Keratinocyte (primary cell): ENCODE measurements around the gene RNF150. TPM values are rescaled to one million over a fixed set of nuclear protein-coding genes. Genes with fewer than 3 reads are reported as not detected.

Source experiments
- DNase-seq: peaks from one replicate; pipeline ENCODE4 v3.0.0-alpha.2; 2011; ENCODE audit warnings: low read depth, missing footprints, low spot score
- FAIRE-seq: peaks from 2 replicates; lab custom pipeline; 2011; peaks lifted over from hg19 to GRCh38; lab: Jason Lieb, UNC
- H2AFZ ChIP-seq: 2 replicates; pipeline ENCODE4 v1.6.0; 2012; ENCODE audit warnings: low read length, control low read depth, inconsistent platforms; ENCODE audit not compliant: control insufficient read depth
- H3K27ac ChIP-seq: 2 replicates; pipeline ENCODE4 v1.5.1; 2011; ENCODE audit warnings: low read length; ENCODE audit not compliant: control insufficient read depth, insufficient read depth
- H3K27me3 ChIP-seq: 3 replicates; pipeline ENCODE4 v1.6.0; 2011; ENCODE audit warnings: low read length; ENCODE audit not compliant: control insufficient read depth, insufficient read depth; ENCODE audit errors: extremely low read depth
- H3K36me3 ChIP-seq, 2 experiments: 2 replicates in 1 of 2; 3 replicates in 1 of 2; pipeline ENCODE4 v1.5.1; 2011; ENCODE audit warnings: low read length in 2 of 2, mild to moderate bottlenecking in 1 of 2; ENCODE audit not compliant: control insufficient read depth in 2 of 2, insufficient read depth in 2 of 2; ENCODE audit errors: extremely low read depth in 1 of 2
- H3K4me1 ChIP-seq: 3 replicates; pipeline ENCODE4 v1.5.1; 2011; ENCODE audit warnings: low read length; ENCODE audit not compliant: control insufficient read depth, insufficient read depth; ENCODE audit errors: extremely low read depth
- H3K4me2 ChIP-seq: 3 replicates; pipeline ENCODE4 v1.6.0; 2011; ENCODE audit warnings: low read depth, low read length; ENCODE audit not compliant: control insufficient read depth, insufficient read depth; ENCODE audit errors: extremely low read depth
- H3K4me3 ChIP-seq, 3 experiments: fragments of 200-600 bp in 1 of 3; sonication (generic) in 1 of 3; 2 replicates in 2 of 3; 3 replicates in 1 of 3; pipeline ENCODE4 v1.5.1; 2011 to 2016; ENCODE audit warnings: low read length in 3 of 3, mild to moderate bottlenecking in 3 of 3, control low read depth in 2 of 3, inconsistent platforms in 1 of 3, low read depth in 1 of 3, mixed read lengths in 1 of 3, mixed run types in 1 of 3, moderate library complexity in 1 of 3; ENCODE audit not compliant: control insufficient read depth in 2 of 3, insufficient read depth in 2 of 3; ENCODE audit errors: extremely low read depth in 1 of 3
- H3K79me2 ChIP-seq: 2 replicates; pipeline ENCODE4 v1.6.0; 2012; ENCODE audit warnings: low read length; ENCODE audit not compliant: control insufficient read depth, insufficient read depth
- H3K9ac ChIP-seq: 3 replicates; pipeline ENCODE4 v1.6.0; 2011; ENCODE audit warnings: low read length; ENCODE audit not compliant: control insufficient read depth, insufficient read depth; ENCODE audit errors: extremely low read depth
- H3K9me1 ChIP-seq: 3 replicates; pipeline ENCODE4 v1.6.0; 2011; ENCODE audit warnings: low read length; ENCODE audit not compliant: control insufficient read depth, insufficient read depth; ENCODE audit errors: extremely low read depth
- H3K9me3 ChIP-seq: 2 replicates; pipeline ENCODE4 v1.5.1; 2012; ENCODE audit warnings: low read depth, low read length; ENCODE audit not compliant: control insufficient read depth
- H4K20me1 ChIP-seq: 3 replicates; pipeline ENCODE4 v1.6.0; 2011; ENCODE audit warnings: low read length; ENCODE audit not compliant: control insufficient read depth, insufficient read depth; ENCODE audit errors: extremely low read depth
- CTCF ChIP-seq, 3 experiments: IDR thresholded peaks in 1 of 3; conservative IDR thresholded peaks in 1 of 3; optimal IDR thresholded peaks in 1 of 3; 2 replicates in 2 of 3; 3 replicates in 1 of 3; pipeline versions ENCODE3 to v1.5.1; 2011; ENCODE audit warnings: low read length in 3 of 3, mild to moderate bottlenecking in 3 of 3, moderate library complexity in 2 of 3, control low read depth in 1 of 3, inconsistent platforms in 1 of 3; ENCODE audit not compliant: insufficient read depth in 2 of 3; ENCODE audit errors: extremely low read depth in 1 of 3
- EZH2 ChIP-seq: IDR thresholded peaks from one replicate; pipeline ENCODE4 v1.6.1; 2012; ENCODE audit warnings: inconsistent platforms, mild to moderate bottlenecking, low read length, moderate library complexity
- dilution Hi-C: fragments of 300-500 bp; cut with MboI; formaldehyde crosslinking; loops from one replicate; pipeline ENCODE4 v1.7.0; 2020; ENCODE audit warnings: low sequenced_read_pairs; ENCODE audit not compliant: extremely low pct_ligation_motif_present
- polyA plus RNA-seq, 5 experiments: library from polyadenylated mRNA; depleted of rRNA in 3 of 5; stranded (reverse) in 3 of 5; stranded (forward) in 1 of 5; unstranded in 1 of 5; fragments of >200 nt; gene quantifications; 1 replicate in 1 of 5; 2 replicates in 3 of 5; 3 replicates in 1 of 5; pipeline versions ENCODE4 v1.2.1 to v1.2.3, GENCODE V29; 2011 to 2012; ENCODE audit warnings: missing spikeins in 2 of 5, low read depth in 1 of 5, low replicate concordance in 1 of 5

RNF150 gene
- polyA plus RNA-seq, 1 donor (not counting 4 experiments of a cell fraction or from before 2014, with no cell fraction given): 0.18 TPM

- H3K9me3 ChIP-seq: no peaks in the 10 kb centered on the region
- H3K9ac ChIP-seq: no peak overlapping the region
- H3K4me2 ChIP-seq: no peak overlapping the region
- H2AFZ ChIP-seq: no peak overlapping the region
- DNase-seq (no peak), FAIRE-seq (no peak)
- H4K20me1 ChIP-seq: no peaks in the 10 kb centered on the region
- no peak for TF ChIP-seq CTCF (optimal IDR thresholded peaks at IDR 0.05 in 1 of 3, IDR thresholded peaks at IDR 0.05 in 1 of 3, conservative IDR thresholded peaks at IDR 0.05 in 1 of 3; ENCODE audit: extremely low read depth in 1 of 3, insufficient read depth in 2 of 3, low read length in 3 of 3)
- no peak for TF ChIP-seq EZH2
- no peaks in the 10 kb centered on the region for H3K27me3 ChIP-seq
- no peaks in the 10 kb centered on the region for H3K4me1 ChIP-seq
- H3K27ac ChIP-seq: no peak overlapping the region
- no peak overlapping the region for H3K4me3 ChIP-seq
- no peaks in the 10 kb centered on the region for H3K36me3 ChIP-seq
- dilution Hi-C loops: no loop called here
- H3K79me2 ChIP-seq: no peaks in the 10 kb centered on the region
- H3K9me1 ChIP-seq: no peaks in the 10 kb centered on the region
These were observed 55.6 kb downstream of the RNF150 start for GRCh38 chr4:141077611-141078225.

GRCh38 chr4:141075553-141075952, 57.7 kb downstream of the RNF150 start:
- H3K27ac ChIP-seq: no peak overlapping the region
- no peaks in the 10 kb centered on the region for H3K36me3 ChIP-seq
- FAIRE-seq: no peak
- DNase-seq: no peak
- no peak overlapping the region for H3K4me2 ChIP-seq
- H3K4me1 ChIP-seq: no peaks in the 10 kb centered on the region
- H4K20me1 ChIP-seq: no peaks in the 10 kb centered on the region
- no peak overlapping the region for H3K4me3 ChIP-seq
- no peaks in the 10 kb centered on the region for H3K79me2 ChIP-seq
- H3K9me1 ChIP-seq: no peaks in the 10 kb centered on the region
- H2AFZ ChIP-seq: no peak overlapping the region
- TF ChIP-seq CTCF (optimal IDR thresholded peaks at IDR 0.05 in 1 of 3, IDR thresholded peaks at IDR 0.05 in 1 of 3, conservative IDR thresholded peaks at IDR 0.05 in 1 of 3; ENCODE audit: extremely low read depth in 1 of 3, insufficient read depth in 2 of 3, low read length in 3 of 3) (no peak), EZH2 (no peak)
- no peak overlapping the region for H3K9ac ChIP-seq
- no peaks in the 10 kb centered on the region for H3K27me3 ChIP-seq
- no peaks in the 10 kb centered on the region for H3K9me3 ChIP-seq
- dilution Hi-C loops: no loop called here
